Iris pigment epithelial cell (primary cell): Measurements from ENCODE around the gene ATRNL1.
A peak's percentile ranks its signal among the peaks of the same experiment; 100 is the strongest.
"Not testable (repeated sequence)": the region's sequence is repeated elsewhere in the genome, so short reads cannot be mapped to it uniquely, and the experiment has no call there.

Experiments
- DNase-seq: peaks from one replicate; pipeline ENCODE4 v3.0.0-alpha.2; 2011; ENCODE audit warnings: low read depth

The ATRNL1 gene

GRCh38 chr10:115092555-115093285 lies 445 bp upstream of the ATRNL1 start:
- DNase-seq: peak; percentile 47

GRCh38 chr10:115093776-115094408 lies 727 bp downstream of the ATRNL1 start:
- peak; percentile 1 for DNase-seq

DNA sequence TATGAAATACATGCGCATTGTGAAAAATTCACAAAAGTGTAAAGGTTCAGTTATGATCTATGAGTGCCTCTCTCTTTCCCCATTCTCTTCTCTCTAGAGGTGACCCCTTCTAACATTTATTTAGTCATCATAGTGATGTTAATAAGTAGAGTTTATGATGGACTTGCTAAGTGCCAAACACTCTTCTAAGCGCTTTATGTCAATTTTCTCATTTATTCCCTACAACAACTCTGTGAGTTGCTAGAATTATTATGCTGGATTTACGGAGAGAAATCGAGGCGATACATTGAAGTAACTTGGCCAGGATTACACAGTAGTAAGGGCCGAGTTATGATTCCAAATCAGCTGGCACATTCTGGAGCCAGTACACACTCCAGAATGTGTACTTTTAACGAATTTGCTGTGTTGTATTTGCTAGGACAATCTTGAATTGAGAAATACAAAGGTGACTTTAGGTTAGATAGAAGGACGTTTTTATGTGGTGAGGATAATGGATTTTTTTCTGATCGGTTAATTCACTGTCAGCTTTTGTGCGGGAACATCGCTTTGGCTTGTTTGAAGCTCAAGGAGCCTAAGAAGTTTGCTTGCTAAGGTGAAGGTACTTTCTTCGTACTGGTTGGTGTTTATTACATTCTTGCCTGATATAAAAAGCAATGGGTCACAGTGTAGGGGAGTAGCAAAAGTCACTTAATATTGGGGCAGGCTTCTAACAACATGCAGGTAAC lies 1.4 kb downstream of the ATRNL1 start:
- DNase-seq: no peak

DNA sequence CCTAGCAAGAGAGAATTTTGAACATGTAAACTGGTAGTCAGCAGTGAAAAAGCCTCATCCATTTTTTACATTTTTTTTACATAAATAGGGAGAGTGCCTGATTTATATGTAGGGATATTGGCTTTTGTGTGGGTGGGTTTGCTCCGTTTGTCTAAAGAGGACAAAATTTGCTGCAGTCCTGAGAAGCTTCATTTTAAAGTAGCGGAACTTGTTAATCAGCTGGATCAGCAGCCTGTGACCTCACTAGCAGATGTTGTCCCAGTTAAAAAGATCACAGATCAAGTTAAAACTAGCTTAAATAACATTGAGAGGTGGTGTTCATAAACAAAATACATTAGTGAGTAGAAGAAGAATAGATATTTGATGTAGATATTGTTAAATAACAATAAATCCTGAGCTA lies 2.6 kb downstream of the ATRNL1 start:
- DNase-seq: no peak

GRCh38 chr10:115103700-115104099 lies 10.5 kb downstream of the ATRNL1 start:
- no peak for DNase-seq

- DNase-seq: not testable (repeated sequence)
These were observed 12.2 kb downstream of the ATRNL1 start for GRCh38 chr10:115105411-115105810.

DNA sequence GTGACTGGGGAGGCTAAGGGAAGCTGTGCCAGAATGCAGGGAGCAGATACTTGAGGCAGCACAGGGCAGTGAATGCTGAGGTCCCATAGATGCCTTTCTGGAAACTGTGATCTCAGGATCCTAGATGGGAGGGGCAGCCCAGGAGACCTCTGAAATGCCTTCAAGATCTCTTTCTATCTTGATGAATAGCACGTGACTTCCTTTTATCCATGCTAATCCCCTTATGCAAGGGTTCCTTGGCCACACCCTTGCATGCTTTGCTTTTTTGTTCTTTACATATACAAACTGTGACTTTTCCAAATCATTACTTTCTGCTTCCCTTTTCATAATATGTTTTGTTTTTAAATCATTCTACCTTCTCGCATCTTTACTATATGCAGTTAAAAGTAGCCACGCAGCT lies 14.7 kb downstream of the ATRNL1 start:
- DNase-seq: no peak

DNA sequence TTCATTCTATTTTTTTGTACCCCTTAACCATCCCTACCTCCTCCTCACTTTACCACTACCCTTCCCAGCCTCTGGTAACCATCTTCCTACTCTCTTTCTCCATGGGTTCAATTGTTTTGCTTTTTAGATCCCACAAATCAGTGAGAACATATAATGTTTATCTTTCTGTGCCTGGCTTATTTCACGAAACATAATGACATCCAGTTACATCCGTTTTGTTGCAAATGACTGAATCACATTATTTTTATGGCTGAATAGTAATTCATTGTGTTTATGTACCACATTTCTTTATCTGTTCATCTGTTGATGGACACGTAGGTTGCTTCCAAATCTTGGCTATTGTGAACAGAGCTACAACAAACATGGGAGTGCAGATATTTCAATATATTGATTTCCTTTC lies 24.1 kb downstream of the ATRNL1 start:
- DNase-seq: no peak

DNA sequence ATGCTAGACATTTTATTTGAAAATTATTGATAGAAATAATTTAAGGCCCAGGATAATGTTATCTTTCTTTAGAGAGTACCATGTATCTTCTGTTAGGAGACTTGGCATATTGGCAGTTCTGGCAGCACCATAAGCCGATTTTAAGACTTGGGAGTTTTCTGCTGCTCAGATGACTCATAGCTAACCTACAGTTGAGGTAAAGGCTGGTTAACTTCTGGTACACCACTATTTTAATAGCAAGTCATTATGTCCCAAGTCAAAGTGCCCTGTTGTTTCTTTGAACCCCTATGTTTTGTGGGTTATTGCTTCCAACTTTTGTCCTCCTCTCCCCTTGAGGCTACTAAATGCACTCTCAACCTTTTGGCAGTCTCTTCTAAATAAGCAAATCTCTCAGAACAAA lies 25.2 kb downstream of the ATRNL1 start:
- no peak for DNase-seq

GRCh38 chr10:115125505-115125904 lies 32.3 kb downstream of the ATRNL1 start:
- DNase-seq: peak; percentile 1

DNA sequence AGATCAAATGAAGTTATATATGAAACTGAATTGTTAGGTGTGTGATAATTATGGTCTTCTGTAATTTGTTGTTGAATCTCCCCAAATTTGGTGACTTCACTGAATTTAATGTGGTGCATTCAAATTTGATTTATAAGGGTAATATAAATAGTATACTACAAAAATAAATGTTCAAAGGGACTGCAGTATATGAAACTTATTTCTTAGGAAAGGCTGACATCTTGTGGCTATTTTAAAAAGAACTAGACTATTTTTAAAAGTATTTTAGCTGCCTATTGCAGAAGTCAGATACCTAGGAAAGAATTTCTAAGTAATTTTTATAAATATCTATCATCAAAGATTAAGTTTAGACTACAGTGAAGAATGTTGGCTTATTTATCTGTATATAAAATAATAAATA lies 36.6 kb downstream of the ATRNL1 start:
- peak; percentile 43 for DNase-seq

GRCh38 chr10:115136616-115137015 lies 43.5 kb downstream of the ATRNL1 start:
- no peak for DNase-seq

DNA sequence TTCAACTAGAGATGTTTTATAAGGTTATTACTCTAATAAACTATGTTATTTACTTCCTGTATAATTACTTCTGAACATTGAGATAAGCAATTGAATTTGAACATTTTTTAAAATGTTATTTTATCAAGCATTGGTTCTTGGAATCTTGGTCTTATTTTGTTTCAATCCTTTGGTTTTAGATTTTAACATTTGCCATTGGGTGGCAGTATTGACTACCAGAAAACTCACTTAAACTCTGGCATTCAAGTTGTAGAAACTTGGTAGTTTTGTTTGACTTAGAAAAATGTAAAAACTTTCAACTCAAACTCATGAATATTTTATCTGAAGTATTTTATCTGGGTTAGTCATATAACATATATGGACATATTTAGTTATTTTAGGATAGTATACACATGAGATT lies 48.1 kb downstream of the ATRNL1 start:
- DNase-seq: peak; percentile 25

- DNase-seq: no peak
These were observed 64.2 kb downstream of the ATRNL1 start for GRCh38 chr10:115157357-115157756.

- no peak for DNase-seq
These were observed 70.0 kb downstream of the ATRNL1 start for GRCh38 chr10:115163129-115163528.

DNA sequence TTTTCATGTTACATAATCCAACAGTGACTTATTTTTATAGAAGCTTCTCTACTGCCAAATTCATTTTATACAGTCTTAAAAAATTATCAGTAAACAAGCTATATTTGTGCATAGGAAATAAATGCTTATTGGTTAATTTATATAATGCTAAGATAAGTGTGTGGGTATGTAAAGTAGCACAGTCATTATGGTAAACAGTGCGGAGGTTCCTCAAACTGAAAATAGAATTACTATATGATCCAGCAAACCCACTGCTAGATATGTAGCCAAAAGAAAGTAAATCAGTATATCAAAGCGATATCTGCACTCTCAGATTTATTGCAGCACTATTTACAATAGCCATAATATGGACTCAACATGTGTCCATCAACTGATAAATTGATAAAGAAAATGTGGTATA lies 71.1 kb downstream of the ATRNL1 start:
- DNase-seq: no peak

DNA sequence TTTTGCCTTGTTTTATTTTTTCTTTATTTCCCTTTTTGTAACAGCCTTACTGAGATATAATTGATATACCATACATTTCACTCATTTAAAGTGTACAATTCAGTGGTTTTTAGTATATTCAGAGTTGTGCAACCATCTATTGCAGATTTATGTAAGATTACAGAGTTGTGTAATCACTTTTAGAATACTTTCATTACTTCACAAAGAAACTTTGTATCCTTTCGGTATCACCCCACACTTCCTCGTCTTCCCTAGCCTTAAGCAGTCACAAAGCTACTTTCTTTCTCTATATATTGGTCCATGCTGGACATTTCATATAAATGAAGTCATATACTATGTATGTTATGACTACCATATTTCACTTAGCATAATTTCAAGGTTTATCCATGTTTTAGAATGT lies 74.6 kb downstream of the ATRNL1 start:
- peak; percentile 1 for DNase-seq

- peak; percentile 2 for DNase-seq
These were observed 78.3 kb downstream of the ATRNL1 start for GRCh38 chr10:115171392-115171960.

DNA sequence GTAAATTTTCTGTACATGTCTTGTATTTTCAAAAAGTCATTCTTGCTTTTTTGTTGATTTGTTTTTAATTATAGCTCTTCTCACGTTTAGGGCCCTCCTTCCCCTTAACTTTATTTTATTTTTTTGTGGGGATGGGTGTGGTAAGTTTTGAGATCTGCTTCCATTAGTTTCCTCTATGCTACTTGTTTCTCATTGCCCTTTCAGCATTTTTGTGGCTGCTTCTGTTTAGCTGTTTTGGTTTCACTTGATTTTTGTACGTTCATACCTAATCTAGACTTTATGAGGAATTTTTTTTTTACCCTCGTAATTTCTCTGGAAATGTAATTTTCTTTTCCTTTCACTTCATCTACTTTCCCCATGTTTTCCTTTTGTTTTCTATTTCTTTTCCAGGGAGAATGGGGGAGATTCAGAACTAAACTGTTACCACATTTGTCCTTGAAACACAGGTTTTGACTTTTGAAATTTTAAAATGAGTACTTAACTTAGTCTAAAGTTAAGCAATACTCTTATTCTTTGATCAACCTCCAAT lies 80.8 kb downstream of the ATRNL1 start:
- DNase-seq: no peak

GRCh38 chr10:115207276-115207675 lies 114.1 kb downstream of the ATRNL1 start:
- not testable (repeated sequence) for DNase-seq

GRCh38 chr10:115209133-115209532 lies 116.0 kb downstream of the ATRNL1 start:
- DNase-seq: no peak

DNA sequence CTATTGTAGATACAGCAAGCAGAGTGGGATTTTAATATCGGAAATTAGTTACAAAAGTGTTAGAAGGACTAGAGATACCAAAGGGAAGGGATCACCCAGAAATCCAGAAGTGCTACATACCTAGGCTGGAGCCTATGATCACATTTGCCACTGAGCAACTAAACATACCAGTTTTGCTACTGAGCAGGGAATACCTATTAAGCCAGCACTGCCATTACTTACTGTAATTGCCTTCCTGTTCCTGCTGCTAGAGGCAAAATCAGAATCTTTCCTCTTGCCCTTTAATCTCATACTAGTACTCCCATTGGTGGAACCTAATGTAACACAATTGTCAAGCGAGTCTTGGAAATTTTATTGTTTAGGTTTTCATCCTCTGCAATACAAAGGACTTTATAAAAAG lies 121.7 kb downstream of the ATRNL1 start:
- no peak for DNase-seq

GRCh38 chr10:115219203-115219602 lies 126.0 kb downstream of the ATRNL1 start:
- no peak for DNase-seq
